A549 (cell line): ENCODE results near the gene DCAF6.

Experiments used
- ATOH8 ChIP-seq: fragments of 250-450 bp; sonication (Bioruptor Pico); IDR thresholded peaks from 2 replicates; pipeline ENCODE4 v1.5.0; 2020; ENCODE audit warnings: low read depth, mild to moderate bottlenecking, moderate library complexity
- BHLHE40 ChIP-seq: IDR thresholded peaks from 2 replicates; pipeline ENCODE4 v1.6.1; 2012; ENCODE audit warnings: low read depth, low read length, inconsistent platforms
- CTCF ChIP-seq: fragments of >200 bp; sonication (Bioruptor Twin); formaldehyde crosslinking; IDR thresholded peaks from 3 replicates; pipeline ENCODE4 v1.5.1; 2016
- E2F6 ChIP-seq: IDR thresholded peaks from 2 replicates; pipeline ENCODE4 v1.6.1; 2012; ENCODE audit warnings: low read depth, borderline replicate concordance
- FOXS1 ChIP-seq: fragments of 250-450 bp; sonication (Bioruptor Pico); IDR thresholded peaks from 2 replicates; pipeline ENCODE4 v1.5.0; 2020; ENCODE audit warnings: mild to moderate bottlenecking, moderate library complexity
- MAX ChIP-seq: IDR thresholded peaks from 2 replicates; pipeline ENCODE4 v1.6.1; 2012
- POLR2A ChIP-seq: IDR thresholded peaks from 2 replicates; pipeline ENCODE4 v1.6.1; 2012; ENCODE audit warnings: mild to moderate bottlenecking, low read length
- RCOR1 ChIP-seq: fragments of 150-350 bp; IDR thresholded peaks from 2 replicates; pipeline ENCODE4 v1.6.1; 2014; ENCODE audit warnings: antibody characterized with exemption, low read length, low read depth
- REST ChIP-seq: fragments of 200-600 bp; sonication (generic); IDR thresholded peaks from 2 replicates; pipeline ENCODE4 v1.6.1; 2016; ENCODE audit warnings: antibody characterized with exemption, mild to moderate bottlenecking, moderate library complexity

- TF ChIP-seq ATOH8 (CRISPR knock-in tag), result no peak
- no peak for TF ChIP-seq RCOR1
- TF ChIP-seq FOXS1 (CRISPR knock-in tag), result no peak
- TF ChIP-seq CTCF, result no peak
- TF ChIP-seq REST, result no peak
- no peak for TF ChIP-seq MAX
- no peak for TF ChIP-seq E2F6
- no peak for TF ChIP-seq POLR2A
- TF ChIP-seq BHLHE40, result no peak
Measured at GRCh38 chr1:168085401-168085872, 149.0 kb downstream of the DCAF6 start.
